Mesenchymal stem cell (in vitro differentiated cells and primary cell): ENCODE data around the gene TMEM9B.
"Not testable (repeated sequence)": the region's sequence is repeated elsewhere in the genome, so short reads cannot be mapped to it uniquely, and the experiment has no call there.

Experiments
- DNase-seq: peaks from one replicate; pipeline ENCODE4 v3.0.0-alpha.2; 2013
- H2AFZ ChIP-seq: one replicate; pipeline ENCODE4 v1.6.1; 2013; ENCODE audit warnings: low read depth, mild to moderate bottlenecking, control low read depth, inconsistent platforms, low read length, moderate library complexity
- H2AK5ac ChIP-seq: 2 replicates; pipeline ENCODE4 v1.6.1; 2013; ENCODE audit warnings: low read length, moderate library complexity, mild to moderate bottlenecking, inconsistent platforms; ENCODE audit not compliant: severe bottlenecking
- H2BK120ac ChIP-seq: one replicate; pipeline ENCODE4 v1.6.1; 2013; ENCODE audit warnings: low read depth, mild to moderate bottlenecking, inconsistent platforms, low read length, moderate library complexity
- H2BK12ac ChIP-seq, 2 experiments: one replicate each; pipeline ENCODE4 v1.6.1; 2013; ENCODE audit warnings: inconsistent platforms in 2 of 2, low read length in 2 of 2, mild to moderate bottlenecking in 2 of 2, moderate library complexity in 2 of 2, control low read depth in 1 of 2
- H2BK15ac ChIP-seq: one replicate; pipeline ENCODE4 v1.6.1; 2013; ENCODE audit warnings: mild to moderate bottlenecking, low read depth, inconsistent platforms; ENCODE audit not compliant: poor library complexity, severe bottlenecking
- H2BK5ac ChIP-seq: 2 replicates; pipeline ENCODE4 v1.6.1; 2013; ENCODE audit warnings: low read depth, mild to moderate bottlenecking, low read length, control low read depth, inconsistent platforms; ENCODE audit not compliant: poor library complexity, severe bottlenecking
- H3K14ac ChIP-seq, 2 experiments: one replicate each; pipeline ENCODE4 v1.6.1; 2013; ENCODE audit warnings: inconsistent platforms in 2 of 2, low read length in 2 of 2, control low read depth in 1 of 2, mild to moderate bottlenecking in 1 of 2, moderate library complexity in 1 of 2
- H3K18ac ChIP-seq, 2 experiments: one replicate each; pipeline ENCODE4 v1.6.1; 2013; ENCODE audit warnings: inconsistent platforms in 2 of 2, low read length in 2 of 2, control low read depth in 1 of 2, low read depth in 1 of 2, mild to moderate bottlenecking in 1 of 2
- H3K23ac ChIP-seq, 2 experiments: one replicate each; pipeline ENCODE4 v1.6.1; 2013; ENCODE audit warnings: inconsistent platforms in 2 of 2, low read length in 2 of 2, mild to moderate bottlenecking in 2 of 2, moderate library complexity in 2 of 2, control low read depth in 1 of 2
- H3K27ac ChIP-seq: 2 replicates; pipeline ENCODE4 v1.5.1; 2013; ENCODE audit warnings: mild to moderate bottlenecking, moderate library complexity, low read length, control low read depth, inconsistent platforms; ENCODE audit not compliant: poor library complexity, severe bottlenecking
- H3K27me3 ChIP-seq, 2 experiments: 2 replicates each; pipeline versions ENCODE4 v1.6.1 to v1.7.0; 2013; ENCODE audit warnings: low read length in 2 of 2, mild to moderate bottlenecking in 2 of 2, moderate library complexity in 2 of 2, control low read depth in 1 of 2, inconsistent platforms in 1 of 2; ENCODE audit not compliant: control insufficient read depth in 1 of 2, insufficient read depth in 1 of 2
- H3K36me3 ChIP-seq, 2 experiments: 2 replicates each; pipeline versions ENCODE4 v1.6.1 to v1.7.0; 2013; ENCODE audit warnings: low read length in 2 of 2, control low read depth in 1 of 2, inconsistent platforms in 1 of 2, low read depth in 1 of 2, mild to moderate bottlenecking in 1 of 2; ENCODE audit not compliant: insufficient read depth in 2 of 2, control insufficient read depth in 1 of 2
- H3K4ac ChIP-seq, 2 experiments: one replicate each; pipeline ENCODE4 v1.6.1; 2013; ENCODE audit warnings: inconsistent platforms in 2 of 2, low read length in 2 of 2, mild to moderate bottlenecking in 2 of 2, moderate library complexity in 2 of 2, control low read depth in 1 of 2, low read depth in 1 of 2
- H3K4me1 ChIP-seq: 2 replicates; pipeline ENCODE4 v1.6.1; 2013; ENCODE audit warnings: low read depth, low read length, control low read depth; ENCODE audit not compliant: control insufficient read depth, insufficient read depth
- H3K4me2 ChIP-seq: 2 replicates; pipeline ENCODE4 v1.6.1; 2013; ENCODE audit warnings: low read length, mild to moderate bottlenecking, inconsistent platforms; ENCODE audit not compliant: poor library complexity, severe bottlenecking
- H3K4me3 ChIP-seq, 2 experiments: 2 replicates each; pipeline versions ENCODE4 v1.5.1 to v1.7.0; 2013; ENCODE audit warnings: low read length in 2 of 2, mild to moderate bottlenecking in 2 of 2, control low read depth in 1 of 2, low read depth in 1 of 2; ENCODE audit not compliant: insufficient read depth in 1 of 2
- H3K79me1 ChIP-seq: replicated peaks from 2 replicates; pipeline ENCODE4 v1.6.1; 2013; ENCODE audit warnings: mild to moderate bottlenecking, control low read depth, low read length, inconsistent platforms; ENCODE audit not compliant: poor library complexity, severe bottlenecking
- H3K9ac ChIP-seq: 2 replicates; pipeline ENCODE4 v1.7.0; 2013; ENCODE audit warnings: mild to moderate bottlenecking, low read length, moderate library complexity
- H3K9me3 ChIP-seq: 2 replicates; pipeline ENCODE4 v1.7.0; 2013; ENCODE audit warnings: mild to moderate bottlenecking, low read length; ENCODE audit not compliant: control insufficient read depth
- H4K8ac ChIP-seq: one replicate; pipeline ENCODE4 v1.6.1; 2013; ENCODE audit warnings: inconsistent platforms, mild to moderate bottlenecking, low read length, moderate library complexity
- H4K91ac ChIP-seq: one replicate; pipeline ENCODE4 v1.6.1; 2013; ENCODE audit warnings: mild to moderate bottlenecking, low read length, inconsistent platforms
- WGBS: methylation state at CpG from one replicate; pipeline ENCODE4 v1.1.7; 2013; ENCODE audit warnings: mixed read lengths; 5-methylcytosine and 5-hydroxymethylcytosine counted together

The TMEM9B gene

GRCh38 chr11:8985462-8985861 is 21.2 kb upstream of the TMEM9B start:
- no peaks in the 10 kb centered on the region for H3K27me3 ChIP-seq
- no peak overlapping the region for H3K9ac ChIP-seq
- peaks cover 0 to 22% of the 10 kb centered on the region in 2 experiments for H3K36me3 ChIP-seq
- H2AFZ ChIP-seq: no peak overlapping the region
- H3K79me1 ChIP-seq: no peaks in the 10 kb centered on the region
- no peak for DNase-seq
- H2BK120ac ChIP-seq: no peak overlapping the region
- no peak overlapping the region for H4K91ac ChIP-seq
- no peak overlapping the region for H3K4ac ChIP-seq
- H3K9me3 ChIP-seq: no peaks in the 10 kb centered on the region
- H2AK5ac ChIP-seq: no peak overlapping the region
- no peak overlapping the region for H2BK15ac ChIP-seq
- H4K8ac ChIP-seq: no peak overlapping the region
- no peak overlapping the region for H3K14ac ChIP-seq
- no peak overlapping the region for H3K23ac ChIP-seq
- no peak overlapping the region for H3K18ac ChIP-seq
- no peaks in the 10 kb centered on the region for H3K4me1 ChIP-seq
- no peak overlapping the region for H3K4me2 ChIP-seq
- no peak overlapping the region for H3K27ac ChIP-seq
- WGBS: 100% methylated on average over 3 of the region's 5 CpGs
- no peak overlapping the region for H3K4me3 ChIP-seq
- H2BK12ac ChIP-seq: no peak overlapping the region
- no peak overlapping the region for H2BK5ac ChIP-seq

- Histone ChIP-seq H3K27ac (no peak overlapping the region), H3K79me1 (no peaks in the 10 kb centered on the region), H4K91ac (no peak overlapping the region), H4K8ac (no peak overlapping the region), H3K18ac (no peak overlapping the region), H2AFZ (no peak overlapping the region), H3K23ac (no peak overlapping the region), H3K9ac (no peak overlapping the region), H2BK5ac (no peak overlapping the region), H3K36me3 (peaks cover 0 to 22% of the 10 kb centered on the region in 2 experiments), H2BK120ac (no peak overlapping the region), H3K4me1 (no peaks in the 10 kb centered on the region), H3K27me3 (no peaks in the 10 kb centered on the region), H3K4me3 (no peak overlapping the region), H3K4me2 (no peak overlapping the region), H2BK12ac (no peak overlapping the region), H3K14ac (no peak overlapping the region), H2BK15ac (no peak overlapping the region), H3K4ac (no peak overlapping the region), H3K9me3 (no peaks in the 10 kb centered on the region), H2AK5ac (no peak overlapping the region)
- no peak for DNase-seq
- 93% methylated on average over 2 of the region's 2 CpGs for WGBS
Measured at GRCh38 chr11:8983552-8983951, 19.3 kb upstream of the TMEM9B start.

GRCh38 chr11:8980485-8980884 is 16.2 kb upstream of the TMEM9B start:
- DNase-seq: no peak
- Histone ChIP-seq H4K8ac (no peak overlapping the region), H2BK120ac (no peak overlapping the region), H4K91ac (no peak overlapping the region), H3K4me2 (no peak overlapping the region), H3K4ac (no peak overlapping the region), H3K4me1 (no peaks in the 10 kb centered on the region), H3K27ac (no peak overlapping the region), H2BK15ac (no peak overlapping the region), H3K14ac (no peak overlapping the region), H2AK5ac (no peak overlapping the region), H3K79me1 (no peaks in the 10 kb centered on the region), H2AFZ (no peak overlapping the region), H2BK5ac (no peak overlapping the region), H3K23ac (no peak overlapping the region), H3K4me3 (no peak overlapping the region), H3K9me3 (no peaks in the 10 kb centered on the region), H3K36me3 (peaks cover 0 to 22% of the 10 kb centered on the region in 2 experiments), H3K18ac (no peak overlapping the region), H2BK12ac (no peak overlapping the region), H3K9ac (no peak overlapping the region), H3K27me3 (no peaks in the 10 kb centered on the region)
- 72% methylated on average over 2 of the region's 3 CpGs for WGBS

- H3K4me2 ChIP-seq, H2AK5ac ChIP-seq, H2AFZ ChIP-seq, H3K9ac ChIP-seq, H3K79me1 ChIP-seq, H3K27me3 ChIP-seq, DNase-seq, H3K9me3 ChIP-seq, H2BK12ac ChIP-seq, H2BK5ac ChIP-seq, H2BK15ac ChIP-seq, H3K4me3 ChIP-seq, H3K18ac ChIP-seq, H3K23ac ChIP-seq, H3K4ac ChIP-seq, H2BK120ac ChIP-seq, H3K14ac ChIP-seq, H4K91ac ChIP-seq, H4K8ac ChIP-seq, H3K27ac ChIP-seq, H3K4me1 ChIP-seq: not testable (repeated sequence)
- WGBS: no CpG with 5 or more reads among the region's 7 CpGs
- peaks cover 0 to 22% of the 10 kb centered on the region in 2 experiments for H3K36me3 ChIP-seq
Measured at GRCh38 chr11:8979365-8979764, 15.1 kb upstream of the TMEM9B start.
